Choroid plexus epithelial cell (primary cell): ENCODE results near the gene FBXW11.
"Not testable (repeated sequence)": the region's sequence is repeated elsewhere in the genome, so short reads cannot be mapped to it uniquely, and the experiment has no call there.

Source experiments
- DNase-seq: peaks from one replicate; pipeline ENCODE4 v3.0.0-alpha.2; 2010; ENCODE audit warnings: low read depth
- H3K4me3 ChIP-seq: 2 replicates; pipeline ENCODE4 v1.5.1; 2011; ENCODE audit warnings: low read depth, mild to moderate bottlenecking, control low read depth, low read length, moderate library complexity
- CTCF ChIP-seq: conservative IDR thresholded peaks from 2 replicates; pipeline ENCODE4 v1.5.1; 2011; ENCODE audit warnings: low read depth, mild to moderate bottlenecking, control low read depth, inconsistent platforms, low read length, moderate library complexity

FBXW11 gene

DNA sequence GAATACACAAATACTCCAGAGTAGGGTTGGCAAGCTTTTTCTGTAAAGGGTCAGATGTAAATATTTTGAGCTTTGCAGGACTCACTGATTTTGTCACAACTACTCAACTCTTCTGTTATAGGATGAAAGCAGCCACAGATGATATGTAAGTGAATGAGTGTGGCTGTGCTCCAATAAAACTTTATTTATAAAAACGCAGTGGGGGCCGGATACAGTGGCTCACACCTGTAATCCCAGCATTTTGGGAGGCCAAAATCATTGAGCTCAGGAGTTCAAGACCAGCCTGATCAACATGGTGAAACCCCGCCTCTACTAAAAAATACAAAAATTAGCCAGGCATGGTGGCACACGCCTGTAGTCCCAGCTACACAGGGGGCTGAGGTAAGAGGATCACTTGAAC lies 69.1 kb downstream of the FBXW11 start:
- DNase-seq: no peak
- TF ChIP-seq CTCF: no peak
- no peak overlapping the region for H3K4me3 ChIP-seq

- no peak for TF ChIP-seq CTCF
- DNase-seq: no peak
- H3K4me3 ChIP-seq: no peak overlapping the region
Measured at GRCh38 chr5:171934586-171934985, 71.9 kb downstream of the FBXW11 start.

- no peak for DNase-seq
- H3K4me3 ChIP-seq: no peak overlapping the region
Measured at GRCh38 chr5:171931163-171931562, 75.3 kb downstream of the FBXW11 start.

DNA sequence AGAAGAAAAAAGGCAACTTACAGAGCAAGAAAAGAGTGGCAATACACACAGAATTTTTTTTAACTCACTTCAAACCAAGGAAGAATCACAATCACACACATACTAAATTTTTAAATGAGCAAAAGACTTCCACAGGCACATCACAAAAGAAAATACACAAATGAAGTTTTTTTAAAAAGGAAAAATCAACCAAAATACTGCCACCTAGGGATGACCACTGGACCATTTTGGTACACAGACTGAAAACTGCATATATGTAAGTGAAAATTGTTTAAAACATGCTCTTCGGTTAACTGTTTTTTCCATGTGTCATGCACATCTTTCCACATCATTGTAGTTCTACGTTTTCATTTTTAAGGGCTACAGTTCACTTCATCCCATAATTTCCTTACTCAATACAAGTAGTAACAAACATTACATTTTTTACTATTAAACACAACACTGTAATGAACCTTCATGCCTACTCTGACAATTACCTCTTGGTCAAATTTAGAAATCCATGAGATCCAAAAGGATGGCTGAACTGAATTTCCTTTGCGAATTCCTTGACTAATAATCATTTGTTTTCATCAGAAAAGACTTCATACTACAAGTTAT lies 79.0 kb downstream of the FBXW11 start:
- peak; percentile 39 for DNase-seq
- no peak overlapping the region for H3K4me3 ChIP-seq
- TF ChIP-seq CTCF: peak; percentile 61

More at GRCh38 chr5:171931163-171931562, 75.3 kb downstream of the FBXW11 start:
- TF ChIP-seq CTCF: no peak

- TF ChIP-seq CTCF: no peak
- H3K4me3 ChIP-seq: no peak overlapping the region
- no peak for DNase-seq
Measured at GRCh38 chr5:171926311-171926710, 80.1 kb downstream of the FBXW11 start.

DNA sequence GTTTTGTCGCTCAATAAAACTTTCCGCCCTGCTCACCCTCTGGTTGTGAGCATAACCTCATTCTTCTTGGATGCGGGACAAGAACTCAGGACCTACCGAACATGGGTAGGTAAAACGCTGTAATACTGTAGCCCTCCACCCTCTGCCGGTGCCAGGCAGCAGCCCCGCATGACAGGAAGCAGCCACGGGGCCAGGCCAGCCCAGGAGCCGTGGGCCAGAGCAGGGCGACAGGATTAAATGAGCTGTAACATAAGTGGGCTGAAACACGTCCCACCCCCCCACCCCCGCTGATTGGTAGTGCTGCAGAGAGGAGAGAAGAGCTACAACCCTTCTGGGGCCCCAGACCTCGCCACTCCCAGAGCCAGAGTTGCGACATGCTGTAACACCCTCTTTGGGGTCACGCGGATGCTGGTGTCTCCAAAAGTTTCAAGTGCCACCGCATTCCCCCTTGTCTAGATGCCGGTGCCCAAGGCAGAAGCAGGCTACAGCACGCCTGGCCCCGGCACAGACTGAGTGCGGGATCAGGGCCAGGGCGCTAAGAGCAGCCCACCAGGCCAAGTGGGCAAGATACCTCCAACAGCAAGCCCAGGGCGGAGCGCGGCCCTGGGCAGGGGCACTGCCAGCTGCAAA lies 81.8 kb downstream of the FBXW11 start:
- no peak for TF ChIP-seq CTCF
- H3K4me3 ChIP-seq: no peak overlapping the region
- DNase-seq: no peak

DNA sequence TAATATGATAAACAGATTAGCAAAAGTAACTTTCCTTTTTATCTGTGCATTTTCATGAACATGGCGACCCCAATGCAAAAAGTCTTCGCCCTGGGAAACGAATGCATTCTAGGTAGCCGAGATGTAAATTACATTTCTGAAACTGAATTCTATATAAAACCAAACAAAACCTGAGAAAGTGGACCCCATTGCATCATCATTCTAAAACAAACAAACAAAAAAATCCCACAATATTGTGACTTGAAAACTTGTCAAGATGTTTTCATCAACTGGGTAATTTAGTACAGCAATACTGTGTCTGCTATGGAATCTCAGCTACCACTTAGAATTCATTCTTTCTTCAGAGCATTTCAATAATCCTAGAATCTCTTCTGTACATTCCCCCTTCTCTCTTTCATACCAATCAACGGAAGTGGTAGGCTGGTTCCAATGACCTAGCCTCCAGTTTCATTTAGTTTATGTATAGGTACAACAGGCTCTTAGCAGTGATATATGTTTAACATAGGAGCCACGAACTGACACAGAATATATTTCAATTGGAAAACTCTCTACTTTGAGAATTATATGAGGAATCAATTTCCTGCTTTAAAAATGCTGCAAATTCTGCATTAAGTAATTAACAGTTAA lies 85.6 kb downstream of the FBXW11 start:
- no peak for TF ChIP-seq CTCF
- H3K4me3 ChIP-seq: no peak overlapping the region
- no peak for DNase-seq

DNA sequence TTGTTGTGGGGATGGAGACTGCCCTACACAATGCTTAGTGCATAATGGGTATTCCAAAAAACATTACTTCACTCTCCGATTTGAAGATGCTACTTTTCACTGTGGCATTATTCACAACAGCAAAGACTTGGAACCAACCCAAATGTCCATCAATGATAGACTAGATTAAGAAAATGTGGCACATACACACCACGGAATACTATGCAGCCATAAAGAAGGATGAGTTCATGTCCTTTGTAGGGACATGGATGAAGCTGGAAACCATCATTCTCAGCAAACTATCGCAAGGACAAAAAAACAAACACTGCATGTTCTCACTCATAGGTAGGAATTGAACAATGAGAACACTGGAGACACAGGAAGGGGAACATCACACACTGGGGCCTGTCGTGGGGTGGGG lies 90.7 kb downstream of the FBXW11 start:
- not testable (repeated sequence) for H3K4me3 ChIP-seq, DNase-seq
